GM18526 (cell line): ENCODE data around the gene ACSL1.

Source experiments
- POLR2A ChIP-seq: IDR thresholded peaks from 3 replicates; pipeline ENCODE4 v1.6.1; 2011; ENCODE audit not compliant: insufficient read length; ENCODE audit errors: extremely low read depth

The ACSL1 gene

DNA sequence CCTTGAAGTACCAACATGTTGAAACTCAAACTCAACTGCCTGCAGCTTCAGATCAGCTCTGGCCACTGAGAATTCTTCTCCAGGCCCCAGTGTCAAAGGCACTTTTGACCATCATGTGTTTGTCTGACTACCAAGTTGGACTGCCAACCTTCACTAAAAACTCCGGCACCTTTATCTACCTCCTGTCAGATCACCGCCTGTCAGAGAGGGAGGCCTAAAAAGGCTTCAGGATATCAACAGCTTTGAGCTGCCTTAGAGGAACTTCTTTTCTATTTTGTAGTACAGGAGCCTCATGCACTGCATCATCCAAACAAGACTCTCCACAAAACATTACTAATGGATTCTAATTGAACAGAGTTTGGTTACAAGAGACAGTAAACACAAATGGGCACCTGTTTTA lies 2.8 kb downstream of the ACSL1 start:
- no peak for TF ChIP-seq POLR2A

DNA sequence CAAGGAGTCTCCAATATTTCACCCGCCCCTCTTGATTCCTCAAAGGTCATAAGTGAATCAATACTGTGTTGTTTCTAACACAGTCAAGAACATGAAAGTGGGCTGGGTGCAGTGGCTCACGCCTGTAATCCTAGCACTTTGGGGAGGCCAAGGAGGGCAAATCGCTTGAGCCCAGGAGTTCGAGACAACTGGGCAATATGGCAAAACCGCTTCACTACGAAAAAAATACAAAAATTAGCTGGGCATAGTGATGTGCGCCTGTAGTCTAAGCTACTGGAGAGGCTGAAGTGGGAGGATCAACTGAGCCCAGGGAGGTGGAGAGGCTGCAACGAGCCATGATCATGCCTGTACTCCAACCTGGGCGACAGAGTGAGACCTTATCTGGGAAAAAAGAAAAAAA lies 3.4 kb downstream of the ACSL1 start:
- no peak for TF ChIP-seq POLR2A

DNA sequence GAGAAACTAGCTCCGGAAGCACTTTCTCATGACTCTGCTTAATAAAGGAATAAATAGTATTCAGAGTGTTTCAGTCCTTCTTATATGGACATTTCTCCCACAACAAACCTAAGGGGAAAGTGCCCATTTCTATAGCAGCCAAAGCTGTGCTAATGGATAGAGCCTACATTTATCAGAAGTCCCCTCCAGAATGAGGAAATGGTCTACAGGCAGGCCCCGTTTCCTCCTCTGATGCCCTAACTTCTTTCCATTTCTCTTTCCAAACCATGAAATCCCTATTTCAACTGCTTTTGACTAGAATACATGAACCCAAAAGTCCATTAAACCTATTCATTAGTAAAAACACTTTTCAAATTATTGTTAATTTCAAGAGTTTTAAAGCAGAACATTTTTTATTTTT lies 4.5 kb downstream of the ACSL1 start:
- TF ChIP-seq POLR2A: no peak

DNA sequence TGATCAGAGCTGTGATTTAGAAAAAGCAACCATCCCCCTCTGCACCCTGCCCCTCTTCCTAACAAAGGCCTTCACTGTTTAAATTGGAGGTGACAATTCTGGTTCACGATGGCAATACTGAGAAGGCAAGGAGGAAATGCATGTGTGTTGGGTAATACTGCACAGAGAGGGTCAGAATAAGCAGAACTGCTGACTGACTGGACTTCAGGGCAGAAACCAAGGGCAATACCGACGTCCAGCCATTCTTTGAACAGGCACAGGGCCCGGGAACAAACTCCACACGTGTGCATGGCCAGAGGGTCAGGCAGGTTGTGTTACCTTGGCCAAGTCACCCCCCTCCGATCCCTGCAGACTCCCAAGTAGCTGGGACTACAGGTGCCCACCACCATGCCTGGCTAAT lies 6.0 kb downstream of the ACSL1 start:
- TF ChIP-seq POLR2A: no peak

DNA sequence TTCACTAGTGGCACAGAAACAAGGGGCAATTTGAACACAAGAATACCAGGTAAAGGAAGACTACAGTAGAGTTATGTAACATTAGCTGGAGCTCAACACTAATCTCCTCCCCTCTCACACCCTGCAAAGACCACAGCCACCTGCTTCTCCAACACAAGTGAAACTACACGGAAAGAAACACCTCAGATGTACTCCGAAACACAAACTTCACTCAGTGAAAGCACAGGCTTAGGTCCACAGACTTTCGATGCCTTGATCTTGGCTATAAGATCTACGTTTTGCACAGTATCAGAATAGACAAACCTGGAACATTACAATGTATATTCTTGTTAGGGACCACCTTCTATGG lies 7.6 kb downstream of the ACSL1 start:
- TF ChIP-seq POLR2A: no peak

DNA sequence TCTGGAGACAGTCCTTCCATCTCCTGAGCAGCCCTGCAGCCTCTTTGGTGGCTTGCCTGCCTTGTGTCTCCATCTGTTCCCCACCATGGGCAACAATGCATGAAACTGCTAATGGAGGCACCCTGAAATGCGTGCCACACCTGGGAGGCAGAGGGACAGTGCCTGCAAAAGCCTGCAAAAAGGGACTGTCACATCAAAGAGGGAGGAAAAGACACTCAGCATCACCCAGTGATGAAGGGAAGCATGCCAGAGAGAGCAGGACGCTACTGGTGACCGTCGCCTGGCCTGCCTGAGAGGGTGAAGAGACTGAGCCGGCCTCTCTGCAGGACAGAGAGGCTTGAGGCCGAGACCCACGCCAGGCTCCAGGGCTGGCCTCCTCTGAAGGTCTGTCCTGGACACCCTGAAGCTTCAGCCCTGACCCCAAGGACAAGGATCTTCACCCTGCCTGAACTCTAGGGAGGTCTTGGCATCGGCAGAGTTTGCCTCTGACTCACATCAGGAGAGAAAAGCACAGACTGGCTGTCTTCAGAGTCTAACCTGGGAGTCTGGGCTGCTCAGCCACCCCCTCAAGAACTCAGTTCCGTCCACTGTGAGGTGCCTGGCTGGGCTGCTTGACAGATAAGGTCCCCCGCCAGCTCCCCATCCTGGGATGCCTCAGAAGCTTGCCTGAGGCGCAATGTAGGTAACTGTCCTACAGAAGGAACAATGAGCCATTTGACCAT lies 8.1 kb downstream of the ACSL1 start:
- no peak for TF ChIP-seq POLR2A

DNA sequence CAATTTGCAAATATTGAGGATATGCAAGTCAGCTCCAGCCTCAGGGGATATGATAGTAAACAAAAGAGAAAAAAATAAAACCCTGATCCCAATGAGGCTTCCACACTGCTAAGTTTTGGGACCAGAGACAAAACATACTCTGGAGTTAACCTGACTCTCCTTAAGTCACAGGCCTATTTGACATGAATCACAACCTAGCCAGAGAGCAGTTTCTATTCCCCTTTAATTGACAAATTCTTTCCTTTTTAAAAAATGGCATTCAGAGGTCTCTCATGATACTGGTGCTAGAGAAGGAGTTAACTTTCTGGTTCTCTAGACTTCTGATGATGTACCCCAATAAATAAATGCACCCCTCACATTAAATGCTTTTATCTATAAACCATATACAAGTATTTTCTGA lies 8.8 kb downstream of the ACSL1 start:
- no peak for TF ChIP-seq POLR2A

DNA sequence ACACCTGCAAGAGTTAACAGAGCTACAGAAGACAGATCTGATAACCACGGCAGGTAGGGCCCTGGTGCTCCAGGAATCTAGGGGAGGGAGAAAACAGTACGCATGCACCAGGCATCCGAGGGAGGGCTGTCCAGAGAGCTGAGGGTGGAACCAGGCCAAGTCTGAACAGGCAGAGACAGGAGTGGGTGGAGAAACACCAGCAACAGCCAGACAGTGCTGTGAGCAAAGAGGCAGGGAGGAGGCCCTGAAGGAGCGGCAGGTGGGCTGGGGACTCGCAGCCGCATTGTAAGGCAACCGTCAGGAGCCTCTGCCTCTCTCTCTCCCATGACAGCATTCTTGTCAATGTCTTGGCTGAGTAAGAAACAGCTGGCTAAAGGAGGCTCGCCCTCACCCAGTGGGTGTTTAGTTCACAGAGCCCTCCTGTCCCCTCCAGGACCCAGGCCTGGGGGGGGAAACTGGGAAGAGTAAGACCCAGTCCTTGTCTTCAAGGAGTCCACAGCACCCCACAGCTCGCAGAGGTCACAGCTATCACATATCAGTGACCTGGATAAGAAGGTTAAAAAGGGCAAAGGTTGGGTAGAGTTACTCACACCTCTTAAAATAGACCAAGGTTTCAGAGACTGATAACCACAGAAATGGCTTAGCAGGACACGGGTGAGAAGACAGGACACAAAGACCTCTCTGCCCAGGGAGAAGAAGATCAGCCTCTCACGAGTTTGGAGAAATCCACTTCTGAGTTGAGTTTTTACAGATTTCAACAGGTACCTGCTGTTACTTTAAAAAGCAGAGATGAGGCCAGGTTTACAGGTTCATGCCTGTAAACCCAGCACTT lies 10.5 kb downstream of the ACSL1 start:
- TF ChIP-seq POLR2A: peak; percentile 37

DNA sequence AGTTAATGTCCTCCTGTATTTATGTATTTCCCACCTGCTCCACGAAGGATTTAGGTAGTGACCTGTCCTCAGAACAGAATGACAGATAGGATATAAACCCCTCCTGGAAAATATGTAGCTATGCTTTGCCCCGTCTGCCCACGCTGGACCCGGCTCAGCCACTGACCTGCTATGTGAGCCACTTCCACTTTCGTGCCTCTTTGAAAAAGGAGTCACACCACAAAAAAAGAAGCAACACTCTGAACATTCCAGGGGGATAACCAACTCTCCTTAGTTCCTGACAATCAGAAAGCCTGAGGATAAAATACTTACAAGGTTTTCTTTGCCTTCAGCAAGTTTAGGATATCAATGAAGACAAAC lies 11.1 kb downstream of the ACSL1 start:
- no peak for TF ChIP-seq POLR2A

DNA sequence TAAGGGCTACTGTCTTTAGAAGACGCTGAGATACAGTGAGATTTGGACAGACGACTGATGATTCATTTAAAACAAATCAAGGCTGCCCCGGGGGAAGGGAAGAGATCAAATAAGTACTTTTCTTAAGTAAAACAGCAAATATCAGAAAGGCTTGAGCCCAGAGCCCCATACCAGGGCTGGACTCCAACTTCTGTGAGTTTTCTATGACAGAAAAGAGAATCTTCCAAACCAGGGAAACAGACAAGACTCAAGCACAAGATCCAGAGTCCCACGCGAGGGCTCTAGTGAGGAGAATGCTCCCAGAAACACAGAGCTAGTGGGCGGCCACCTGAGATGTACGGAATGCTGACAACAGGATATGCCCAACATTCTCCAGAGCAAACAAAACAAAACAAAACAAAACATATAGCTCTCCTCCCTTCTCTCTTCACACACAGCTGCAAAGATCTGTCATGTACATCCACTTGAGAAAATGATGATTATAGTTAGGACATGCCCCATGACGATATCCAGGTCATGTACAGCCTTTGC lies 13.1 kb downstream of the ACSL1 start:
- no peak for TF ChIP-seq POLR2A

DNA sequence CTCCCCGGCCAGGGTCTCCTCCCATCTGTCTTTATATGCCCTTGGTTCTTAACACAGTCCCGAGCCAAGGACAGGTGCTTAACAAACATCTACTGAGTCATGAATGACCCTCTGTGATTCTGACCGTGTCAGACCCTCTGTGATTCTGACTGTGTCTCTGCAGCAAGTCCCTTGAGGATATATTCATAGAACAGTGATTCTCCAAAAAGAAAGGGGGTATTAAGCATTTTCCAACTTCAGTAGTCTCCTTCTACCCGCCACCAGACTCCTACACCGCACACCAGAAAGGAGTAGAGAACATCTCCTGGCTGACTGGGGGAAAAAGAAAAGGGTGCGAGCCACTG lies 13.6 kb downstream of the ACSL1 start:
- no peak for TF ChIP-seq POLR2A

DNA sequence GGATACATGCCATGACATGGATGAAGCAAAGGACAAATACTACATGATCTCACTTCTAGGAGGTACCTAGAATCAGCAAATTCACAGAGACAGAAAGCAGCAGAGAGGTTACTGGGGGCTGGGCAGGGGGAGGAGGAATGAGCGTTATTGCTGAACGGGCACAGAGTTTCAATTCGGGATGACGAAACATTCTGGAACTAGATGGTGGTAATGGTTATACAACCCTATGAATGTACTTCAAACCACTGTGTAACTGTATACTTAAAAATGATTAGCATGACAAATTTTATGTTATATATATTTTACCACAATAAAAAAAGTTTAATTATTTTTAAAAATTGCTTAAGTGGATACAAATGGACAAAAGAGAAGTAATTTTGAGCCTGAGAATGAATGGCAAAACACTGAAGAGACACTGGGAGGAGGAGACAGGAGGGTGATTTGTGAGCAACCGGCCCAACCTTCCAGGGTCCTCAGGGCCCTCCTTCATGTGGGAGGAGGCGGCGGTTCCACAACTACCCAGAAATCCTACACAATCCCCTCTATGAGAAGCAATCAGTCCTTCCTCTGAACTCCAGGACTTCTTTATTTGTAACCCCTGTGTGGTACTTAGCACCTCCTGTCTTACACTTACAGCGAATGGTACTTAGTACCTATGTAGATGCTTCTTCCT lies 14.1 kb downstream of the ACSL1 start:
- TF ChIP-seq POLR2A: no peak

DNA sequence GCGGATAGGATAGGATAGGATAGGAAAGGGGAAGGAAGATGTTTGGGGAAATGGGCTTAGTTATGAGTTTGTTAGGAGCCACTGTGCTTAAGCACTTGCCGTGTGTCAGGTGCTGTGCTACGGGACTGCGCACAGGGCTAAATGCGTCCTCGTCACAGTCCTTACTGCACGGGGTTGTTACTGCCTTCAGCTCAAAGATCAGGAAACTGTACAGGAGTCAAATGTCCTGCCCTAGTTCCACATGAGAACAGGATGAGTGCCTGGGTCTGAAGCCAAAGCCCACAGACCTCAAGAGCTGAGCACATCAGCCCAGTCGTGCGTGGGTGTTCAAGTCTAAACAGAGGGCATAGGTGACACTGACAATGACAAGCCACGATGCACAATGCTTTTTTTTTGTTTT lies 15.0 kb downstream of the ACSL1 start:
- TF ChIP-seq POLR2A: no peak

DNA sequence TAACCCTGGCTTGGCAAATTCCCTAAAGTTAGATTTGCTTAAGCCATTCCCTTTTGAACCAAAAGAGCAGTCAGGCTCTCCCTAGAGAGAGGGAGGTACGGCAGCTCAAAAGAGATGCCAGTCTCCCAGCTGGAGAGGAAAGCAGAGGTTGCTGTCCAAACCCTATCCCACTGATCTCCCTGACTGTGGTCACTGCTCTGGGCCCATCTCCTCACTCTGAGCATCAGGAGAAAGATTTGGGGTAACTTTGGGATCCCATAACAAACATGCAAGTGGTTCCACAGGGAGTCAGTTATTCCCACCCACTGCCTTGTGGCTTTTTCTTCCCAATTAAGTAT lies 17.1 kb downstream of the ACSL1 start:
- TF ChIP-seq POLR2A: no peak

DNA sequence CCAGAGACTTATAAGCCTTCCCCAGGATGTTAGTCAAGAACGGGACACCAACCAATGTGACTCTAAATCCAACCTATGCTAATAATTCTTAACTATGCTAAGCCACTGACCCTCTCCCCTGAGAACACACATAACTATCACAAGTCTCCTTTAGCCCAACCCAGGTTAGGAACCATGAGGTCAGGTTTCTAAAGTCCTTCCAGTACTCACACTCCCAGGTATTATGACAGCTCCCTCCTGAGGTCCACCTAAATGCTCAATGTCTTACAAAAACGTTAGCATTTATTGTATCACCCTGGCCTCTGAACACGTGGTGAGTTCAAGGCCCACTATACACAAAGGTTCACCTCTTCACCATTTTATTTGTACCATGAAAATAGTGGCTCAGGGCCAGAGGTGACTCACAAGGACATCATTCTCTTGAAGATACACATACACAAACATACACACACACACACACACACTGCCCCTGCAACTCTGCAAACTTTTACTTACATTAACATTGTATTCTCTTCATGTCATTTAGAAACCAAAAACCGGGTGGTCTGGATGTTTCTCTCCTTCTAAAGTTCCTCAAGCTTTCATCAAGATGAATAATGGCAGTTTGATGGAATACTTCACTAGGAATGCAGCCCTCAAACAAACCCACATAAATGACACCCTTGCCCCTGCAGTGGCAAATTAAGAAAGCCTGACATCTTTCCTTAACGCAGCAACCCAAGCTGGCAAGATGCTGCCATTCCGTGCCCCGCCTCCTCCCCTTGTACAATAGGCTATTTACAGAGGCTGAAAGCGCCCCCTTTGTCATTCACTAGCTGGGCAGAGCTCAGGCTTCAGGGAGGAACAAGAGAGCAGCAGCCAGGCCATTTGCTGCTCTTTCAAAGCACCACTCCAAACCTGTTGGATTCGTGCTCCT lies 17.7 kb downstream of the ACSL1 start:
- TF ChIP-seq POLR2A: no peak
